PC-3 (cell line): ENCODE data around the gene AADAC.
"Not testable (repeated sequence)": the region's sequence is repeated elsewhere in the genome, so short reads cannot be mapped to it uniquely, and the experiment has no call there.

ENCODE experiments used
- EZH2 ChIP-seq: fragments of 300-600 bp; sonication (generic); IDR thresholded peaks from one replicate; pipeline ENCODE4 v1.6.1; 2017; ENCODE audit warnings: antibody characterized with exemption, mild to moderate bottlenecking, low read length; ENCODE audit not compliant: unreplicated experiment
- TF ChIP-seq, protein P1 (sequence below): fragments of 300-600 bp; sonication (generic); conservative IDR thresholded peaks from 2 replicates; pipeline ENCODE4 v1.5.1; 2017; ENCODE audit warnings: antibody characterized with exemption, low read depth, mild to moderate bottlenecking, low read length

DNA sequence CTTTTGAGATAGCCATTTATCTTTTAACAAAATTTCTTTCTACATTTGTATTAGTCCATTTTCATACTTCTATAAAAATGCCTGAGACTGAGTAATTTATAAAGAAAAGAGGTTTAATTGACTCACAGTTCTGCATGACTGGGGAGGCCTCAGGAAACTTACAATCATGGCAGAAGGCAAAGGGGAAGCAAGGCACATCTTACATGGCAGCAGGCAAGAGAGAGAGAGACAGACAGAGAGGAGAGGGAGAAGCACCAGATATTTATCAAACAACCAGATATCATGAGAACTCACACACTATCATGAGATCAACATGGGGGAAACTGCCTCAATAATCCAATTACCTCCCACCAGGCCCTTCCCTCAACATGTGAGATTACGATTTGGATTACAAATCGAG, 23.2 kb upstream of the AADAC start:
- TF ChIP-seq, protein P1, sequence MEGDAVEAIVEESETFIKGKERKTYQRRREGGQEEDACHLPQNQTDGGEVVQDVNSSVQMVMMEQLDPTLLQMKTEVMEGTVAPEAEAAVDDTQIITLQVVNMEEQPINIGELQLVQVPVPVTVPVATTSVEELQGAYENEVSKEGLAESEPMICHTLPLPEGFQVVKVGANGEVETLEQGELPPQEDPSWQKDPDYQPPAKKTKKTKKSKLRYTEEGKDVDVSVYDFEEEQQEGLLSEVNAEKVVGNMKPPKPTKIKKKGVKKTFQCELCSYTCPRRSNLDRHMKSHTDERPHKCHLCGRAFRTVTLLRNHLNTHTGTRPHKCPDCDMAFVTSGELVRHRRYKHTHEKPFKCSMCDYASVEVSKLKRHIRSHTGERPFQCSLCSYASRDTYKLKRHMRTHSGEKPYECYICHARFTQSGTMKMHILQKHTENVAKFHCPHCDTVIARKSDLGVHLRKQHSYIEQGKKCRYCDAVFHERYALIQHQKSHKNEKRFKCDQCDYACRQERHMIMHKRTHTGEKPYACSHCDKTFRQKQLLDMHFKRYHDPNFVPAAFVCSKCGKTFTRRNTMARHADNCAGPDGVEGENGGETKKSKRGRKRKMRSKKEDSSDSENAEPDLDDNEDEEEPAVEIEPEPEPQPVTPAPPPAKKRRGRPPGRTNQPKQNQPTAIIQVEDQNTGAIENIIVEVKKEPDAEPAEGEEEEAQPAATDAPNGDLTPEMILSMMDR = not testable (repeated sequence)
- TF ChIP-seq EZH2 = not testable (repeated sequence)
